GM04503 (cell line): ENCODE results near the gene KRT78.
"Not testable (repeated sequence)": the region's sequence is repeated elsewhere in the genome, so short reads cannot be mapped to it uniquely, and the experiment has no call there.

Source experiments
- DNase-seq: peaks from one replicate; pipeline ENCODE4 v3.0.0-alpha.2; 2012; ENCODE audit warnings: low read depth

KRT78 gene

DNA sequence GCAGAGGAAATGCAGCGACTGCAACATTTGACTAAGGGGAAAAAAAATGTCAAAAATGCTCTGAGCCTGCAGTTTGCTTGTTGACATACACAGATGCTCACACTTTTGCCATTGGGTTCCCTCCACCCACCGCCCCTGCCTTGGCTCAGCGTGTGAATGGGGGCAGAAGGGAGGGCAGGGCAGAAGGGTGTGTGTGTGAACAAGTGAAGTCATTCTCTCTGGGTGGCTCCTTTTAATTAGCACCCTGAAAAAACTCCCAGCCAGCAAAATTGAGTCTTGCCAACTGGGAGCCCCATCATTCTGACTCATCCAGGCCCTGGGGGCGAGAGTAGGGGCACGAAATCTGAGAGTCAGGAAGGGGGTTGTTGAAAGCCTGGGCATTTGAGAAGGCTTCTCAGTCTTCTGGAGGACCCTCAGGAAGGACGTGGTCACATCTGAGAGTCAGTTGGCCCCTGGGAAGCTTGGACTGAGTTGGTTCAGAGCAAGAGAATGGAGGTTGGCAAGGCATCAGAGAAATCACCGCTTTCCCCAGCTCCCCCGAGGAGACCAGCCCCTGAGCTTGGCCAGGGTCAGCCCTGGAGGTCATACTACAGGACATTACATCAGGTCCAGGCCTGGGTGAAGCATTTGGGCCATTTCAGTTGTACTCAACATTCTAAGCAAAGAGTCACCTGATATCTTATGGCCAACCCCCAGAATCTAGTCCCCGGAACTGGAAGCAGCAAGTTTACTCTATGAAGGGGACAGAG lies 22.7 kb upstream of the KRT78 start:
- peak; percentile 83 for DNase-seq

DNA sequence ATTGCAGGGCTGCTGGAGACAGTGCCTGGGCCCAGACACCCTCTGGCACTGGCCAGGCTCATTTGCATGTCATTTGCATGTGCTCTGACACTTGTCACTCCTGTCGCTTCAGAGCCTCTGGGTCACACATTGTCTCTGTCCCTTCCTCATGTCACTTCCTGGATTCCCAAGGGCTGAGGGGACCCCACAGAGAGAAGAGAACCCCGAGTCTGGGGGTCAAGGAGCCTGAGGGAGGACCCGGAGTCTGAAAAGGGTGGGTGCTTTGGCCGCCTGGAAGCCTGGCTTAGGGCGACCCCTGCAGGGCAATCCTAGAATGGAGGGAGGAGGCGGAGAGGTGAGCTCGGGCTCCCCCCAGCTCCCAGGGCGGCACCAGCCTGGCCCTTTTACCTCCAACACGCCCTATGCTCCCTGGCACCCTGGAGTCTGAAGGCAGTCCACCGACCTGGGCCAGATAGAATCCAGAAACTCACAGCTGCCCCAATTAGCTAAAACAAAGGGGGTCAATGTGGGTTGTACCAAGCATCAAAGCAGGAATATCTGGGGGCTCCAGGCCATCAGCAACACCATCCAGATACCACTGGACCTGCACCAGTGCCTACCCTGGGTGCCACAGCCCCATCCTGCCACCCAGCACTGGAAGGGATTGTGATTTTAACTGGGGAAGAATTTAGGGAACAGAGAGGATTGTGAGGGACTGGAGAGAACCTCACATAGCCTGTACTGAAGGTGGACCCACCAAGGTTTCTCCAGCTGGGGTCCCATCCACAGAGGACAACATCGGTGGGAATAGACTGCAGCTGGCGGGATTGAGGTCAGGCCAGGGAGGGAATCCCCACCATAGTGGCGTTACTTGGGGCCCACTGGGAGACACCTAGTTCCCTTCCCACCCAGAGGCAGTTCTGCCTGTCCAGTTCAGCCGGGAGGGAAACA lies 21.8 kb upstream of the KRT78 start:
- no peak for DNase-seq

DNA sequence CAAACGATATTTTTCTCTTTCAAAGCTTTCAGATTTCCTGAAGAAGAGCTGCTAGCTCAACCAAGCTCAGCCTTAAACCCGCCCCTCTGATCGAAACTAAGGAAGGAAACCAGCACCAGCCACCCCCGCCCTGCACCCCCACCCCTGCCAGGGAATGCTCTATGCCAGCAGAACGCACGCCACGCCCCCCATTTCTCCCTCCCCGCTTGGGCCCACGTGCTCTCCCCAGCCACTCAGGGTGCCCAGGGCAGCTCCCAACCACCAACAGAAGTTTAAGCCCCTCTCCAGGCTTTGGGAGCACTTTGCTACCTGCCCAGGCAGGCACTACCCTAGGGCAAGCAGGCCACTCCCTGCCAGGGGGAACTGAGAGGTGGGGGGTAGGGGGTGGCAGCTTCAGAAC lies 18.8 kb upstream of the KRT78 start:
- no peak for DNase-seq

DNA sequence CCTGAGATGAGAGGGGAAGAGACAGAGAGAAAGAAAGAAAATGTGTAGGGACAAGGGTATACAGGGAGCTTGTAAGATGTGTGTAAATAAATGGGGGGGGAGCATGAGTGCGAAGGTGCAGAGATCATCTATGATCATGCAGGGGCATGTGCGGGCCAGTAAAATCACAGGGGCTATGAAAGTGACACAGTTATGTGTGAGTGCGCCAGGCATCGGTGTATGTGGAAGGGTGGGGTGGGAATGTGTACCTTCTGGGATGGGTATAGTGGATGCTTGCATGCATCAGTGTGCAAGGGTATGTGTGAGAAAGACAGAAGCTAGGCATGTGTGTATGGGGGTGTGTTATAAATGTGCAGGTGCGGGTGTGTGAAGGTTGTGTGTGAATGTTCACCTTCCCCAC lies 18.4 kb upstream of the KRT78 start:
- no peak for DNase-seq

DNA sequence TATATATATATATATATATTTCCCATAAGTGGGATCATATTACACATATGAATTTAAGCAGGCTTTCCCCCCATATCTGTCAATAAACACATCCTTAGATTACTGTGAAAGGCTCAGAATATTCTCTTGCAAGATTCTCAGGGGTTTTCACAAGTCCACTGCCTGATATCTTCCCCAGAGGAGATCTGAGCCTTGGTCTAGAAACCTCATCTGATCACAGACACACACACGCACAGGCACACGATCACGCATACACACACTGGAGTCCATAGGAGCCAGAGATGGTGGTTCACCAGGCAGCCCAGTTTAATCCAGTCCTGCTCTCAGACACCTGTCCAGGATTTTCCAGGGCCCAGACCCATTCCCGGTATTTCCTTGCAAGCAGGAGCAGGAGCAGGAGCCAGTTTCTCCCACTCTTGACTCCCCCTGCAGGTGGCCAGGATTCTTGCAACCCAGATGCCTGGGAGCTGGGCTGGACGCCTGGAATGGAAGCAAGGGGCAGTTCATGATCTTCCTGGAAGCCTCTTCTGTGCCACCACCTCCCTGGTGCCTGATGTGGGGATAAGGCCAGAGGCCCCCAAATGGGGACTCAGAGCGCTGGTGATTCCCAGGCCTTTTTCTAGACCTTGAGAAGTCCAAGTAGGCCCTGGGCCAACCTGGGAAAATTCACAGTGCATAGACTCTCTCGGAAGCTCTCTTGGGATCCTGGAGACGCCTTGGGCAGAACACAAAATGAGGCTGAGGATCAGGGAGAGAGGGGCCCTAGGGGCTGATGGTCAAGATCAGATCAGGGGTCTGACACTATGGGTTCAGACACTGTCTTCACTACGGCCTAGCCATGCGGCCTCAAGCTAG lies 16.5 kb upstream of the KRT78 start:
- DNase-seq: no peak

DNA sequence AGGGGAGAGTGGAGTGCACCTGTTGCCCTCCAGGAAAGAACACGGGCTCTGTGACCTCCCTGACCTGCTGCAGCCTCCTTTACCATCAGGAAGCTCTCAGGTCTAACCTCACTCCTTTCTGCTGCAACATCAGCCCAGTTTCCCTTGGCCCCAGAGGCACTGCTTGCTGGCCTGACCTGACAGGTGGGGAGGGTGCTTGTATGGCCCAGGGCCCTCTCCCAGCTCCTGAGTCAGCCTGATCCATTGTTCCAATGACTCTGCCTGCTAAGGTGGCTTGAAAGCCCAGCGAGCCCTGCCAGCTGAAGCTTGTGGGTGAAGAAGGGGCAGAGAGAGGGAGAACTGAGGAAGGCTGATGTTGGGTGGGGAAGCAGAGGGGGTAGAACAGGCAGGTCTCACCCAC lies 13.2 kb upstream of the KRT78 start:
- DNase-seq: no peak

DNA sequence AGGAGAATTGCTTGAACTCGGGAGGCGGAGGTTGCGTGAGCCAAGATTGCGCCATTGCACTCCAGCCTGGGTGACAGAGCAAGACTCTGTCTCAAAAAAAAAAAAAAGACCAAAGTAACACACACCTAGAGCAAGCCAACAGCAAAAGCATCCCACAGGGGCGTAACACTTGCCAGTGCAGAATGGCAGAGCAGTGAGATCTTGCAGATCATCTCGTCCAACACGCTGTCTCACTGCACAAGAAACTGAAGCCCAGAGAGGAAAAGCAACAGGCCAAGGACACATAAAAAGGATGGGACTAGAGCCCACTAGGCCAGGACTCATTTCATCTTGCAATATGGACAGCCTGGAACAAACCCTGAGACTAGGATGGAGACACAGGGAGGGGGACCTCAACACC lies 12.7 kb upstream of the KRT78 start:
- DNase-seq: no peak

DNA sequence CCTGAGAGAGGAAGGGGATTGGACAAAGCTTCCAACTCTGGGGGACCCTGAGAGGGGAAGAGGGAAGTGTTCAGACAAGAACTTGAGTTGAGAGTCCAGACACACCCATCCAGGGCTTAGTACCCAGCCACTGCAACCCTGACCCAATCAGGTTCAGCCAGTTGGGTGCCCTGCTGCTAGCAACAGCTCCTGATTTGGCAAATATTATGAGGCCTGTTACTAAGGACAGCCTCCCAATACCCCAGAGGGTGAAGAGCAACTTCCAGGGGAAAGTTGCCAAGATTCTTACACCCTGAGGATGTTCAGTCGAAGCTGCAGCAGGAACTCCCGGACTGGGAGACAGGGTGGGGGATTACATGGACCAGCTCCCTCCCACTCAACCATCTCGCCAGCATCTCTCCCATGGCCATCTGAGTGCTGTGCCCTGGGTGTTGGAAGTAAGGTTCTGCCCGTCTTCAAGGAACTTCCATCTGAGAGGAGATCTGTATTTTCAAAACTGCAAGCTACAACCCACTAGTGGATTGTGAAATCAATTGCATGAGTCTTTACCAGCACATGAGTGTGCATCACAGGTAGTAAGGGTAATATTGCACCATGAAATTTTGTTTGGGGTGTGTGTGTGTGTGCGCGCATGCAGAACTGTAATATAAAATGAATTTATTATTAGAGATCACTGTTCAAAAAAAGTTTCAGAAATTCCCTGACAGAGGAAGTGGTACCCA lies 11.5 kb upstream of the KRT78 start:
- DNase-seq: peak; percentile 58

DNA sequence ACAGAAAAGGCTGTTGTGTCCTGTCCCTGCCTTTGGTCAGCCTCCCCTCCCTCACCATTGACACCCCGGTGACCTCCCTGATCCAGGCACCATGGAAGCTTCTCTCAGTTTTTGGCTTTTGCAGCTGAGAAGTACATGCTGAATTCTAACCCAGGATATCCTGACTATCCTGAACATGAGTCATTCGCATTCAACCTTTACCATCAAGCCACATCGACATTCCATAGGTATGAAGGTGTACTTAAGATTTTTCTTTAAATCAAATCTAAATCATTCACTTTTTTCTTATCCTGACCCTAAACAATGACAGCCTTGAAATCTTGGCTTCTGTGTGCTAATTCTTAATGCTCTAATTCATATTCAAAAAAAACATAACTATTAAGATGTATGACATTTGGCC lies 8.7 kb upstream of the KRT78 start:
- no peak for DNase-seq

DNA sequence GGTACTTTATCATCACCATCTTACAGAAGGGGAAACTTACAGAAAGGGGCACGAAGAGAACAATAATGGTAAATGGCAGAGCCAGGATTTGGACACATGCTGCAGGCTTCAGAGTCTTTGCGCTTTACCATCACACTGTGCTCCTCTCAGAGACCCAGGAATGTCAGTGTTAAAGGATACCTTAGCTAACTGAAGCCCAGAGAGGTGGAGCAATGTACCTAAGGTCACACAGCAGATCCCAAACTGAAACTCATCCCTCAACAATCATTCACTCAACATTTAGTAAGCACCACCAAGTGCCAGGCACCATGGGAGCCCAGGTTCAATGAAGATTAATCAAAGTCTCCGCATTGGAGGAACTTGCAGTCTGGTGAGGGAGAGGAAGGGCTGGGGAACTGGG lies 8.0 kb upstream of the KRT78 start:
- no peak for DNase-seq

DNA sequence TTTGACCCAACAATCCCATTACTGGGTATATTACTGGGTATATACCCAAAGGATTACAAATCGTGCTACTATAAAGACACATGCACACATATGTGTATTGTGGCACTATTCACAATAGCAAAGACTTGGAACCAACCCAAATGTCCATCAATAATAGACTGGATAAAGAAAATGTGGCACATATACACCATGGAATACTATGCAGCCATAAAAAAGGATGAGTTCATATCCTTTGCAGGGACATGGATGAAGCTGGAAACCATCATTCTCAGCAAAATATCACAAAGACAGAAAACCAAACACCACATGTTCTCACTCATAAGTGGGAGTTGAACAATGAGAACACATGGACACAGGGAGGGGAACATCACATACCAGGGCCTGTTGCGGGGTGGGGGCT lies 7.3 kb upstream of the KRT78 start:
- not testable (repeated sequence) for DNase-seq

DNA sequence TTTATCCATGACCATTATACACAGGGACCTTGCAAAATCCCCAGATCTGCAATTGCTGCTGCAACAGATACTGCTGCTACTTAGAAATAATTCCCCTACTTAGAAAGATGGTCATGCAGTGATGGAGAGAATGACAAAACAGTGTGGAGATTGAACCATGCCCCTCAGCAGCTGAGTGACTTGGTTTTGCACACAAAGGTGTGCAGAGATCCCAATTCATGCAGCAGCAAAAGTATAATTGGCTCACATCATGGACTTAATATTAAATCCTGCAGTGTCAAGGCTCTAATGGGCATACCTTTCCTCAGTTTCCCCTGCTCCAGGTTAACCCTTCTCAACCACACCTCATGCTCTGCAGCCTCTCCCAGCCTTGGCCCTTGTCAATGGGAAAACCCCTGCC lies 3.0 kb upstream of the KRT78 start:
- no peak for DNase-seq

DNA sequence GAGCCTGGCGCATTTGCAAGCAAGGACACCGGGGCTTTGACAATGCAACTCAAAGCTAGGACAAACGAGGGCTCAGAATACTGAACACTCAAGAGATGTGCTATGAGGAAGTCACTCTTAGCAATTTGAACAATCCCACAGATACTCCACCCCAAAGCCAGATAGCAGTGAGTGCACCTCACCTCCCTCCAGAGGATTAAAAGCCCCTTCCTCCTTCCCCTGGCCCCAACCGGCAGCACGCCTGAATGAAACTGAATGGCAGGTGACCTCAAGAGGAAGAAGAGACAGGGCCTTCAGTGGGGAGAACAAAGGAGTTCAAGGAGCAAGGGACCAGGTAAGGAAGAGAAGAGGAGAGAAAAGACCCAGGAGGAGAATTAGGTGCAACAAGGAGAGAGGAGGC lies 1.9 kb upstream of the KRT78 start:
- no peak for DNase-seq

DNA sequence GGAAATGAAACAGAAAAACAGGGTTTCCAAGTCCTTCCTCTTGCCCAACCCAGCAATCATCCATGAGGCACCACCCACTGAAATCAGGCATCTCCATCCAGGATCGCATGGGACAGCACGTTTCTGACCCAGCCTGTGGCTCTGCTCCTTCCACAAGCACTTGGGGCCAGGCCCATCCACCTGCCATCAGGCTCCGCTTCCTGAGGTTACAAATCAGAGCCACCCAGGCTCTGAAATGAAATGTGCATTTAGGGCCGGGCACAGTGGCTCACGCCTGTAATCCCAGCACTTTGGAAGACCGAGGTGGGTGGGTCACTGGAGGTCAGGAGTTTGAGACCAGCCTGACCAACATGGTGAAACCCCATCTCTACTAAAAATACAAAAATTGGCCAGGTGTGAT lies 717 bp upstream of the KRT78 start:
- DNase-seq: no peak

DNA sequence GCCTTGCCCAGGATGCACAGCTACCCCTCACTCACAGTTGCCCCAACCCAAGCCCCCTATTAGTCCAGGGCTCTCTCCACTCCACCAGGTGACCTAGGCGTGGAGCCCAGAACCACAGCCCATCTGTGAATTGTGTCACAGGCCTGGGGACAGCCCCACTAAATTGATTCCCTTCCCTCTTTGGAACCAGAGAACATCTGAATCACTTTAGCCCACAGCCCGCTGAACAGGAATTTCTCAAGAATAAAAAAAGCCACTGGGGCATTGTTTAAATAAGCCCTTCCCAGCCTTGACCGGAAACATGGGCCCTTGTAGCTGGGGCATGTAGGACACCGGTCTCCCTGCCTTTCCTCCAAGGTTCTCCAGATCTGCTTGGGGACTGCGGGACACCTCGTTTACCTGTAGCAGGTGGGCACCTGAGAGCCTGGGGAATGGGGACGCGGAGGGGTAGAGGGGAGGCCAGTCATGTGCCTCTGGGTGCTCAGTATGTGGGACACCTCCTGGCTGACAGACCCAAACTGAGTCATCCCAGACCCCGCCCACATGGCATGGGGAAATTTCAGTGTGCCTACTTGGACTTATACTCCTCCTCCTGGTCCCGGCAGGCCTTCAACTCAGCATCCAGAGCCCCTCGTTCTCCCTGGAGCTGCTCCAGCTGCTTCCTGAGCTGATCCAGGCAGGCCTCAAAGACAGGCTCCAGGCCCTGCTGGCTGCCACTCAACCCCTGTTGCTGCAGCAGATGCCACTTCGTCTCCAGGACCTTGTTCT lies 1.3 kb downstream of the KRT78 start:
- no peak for DNase-seq

DNA sequence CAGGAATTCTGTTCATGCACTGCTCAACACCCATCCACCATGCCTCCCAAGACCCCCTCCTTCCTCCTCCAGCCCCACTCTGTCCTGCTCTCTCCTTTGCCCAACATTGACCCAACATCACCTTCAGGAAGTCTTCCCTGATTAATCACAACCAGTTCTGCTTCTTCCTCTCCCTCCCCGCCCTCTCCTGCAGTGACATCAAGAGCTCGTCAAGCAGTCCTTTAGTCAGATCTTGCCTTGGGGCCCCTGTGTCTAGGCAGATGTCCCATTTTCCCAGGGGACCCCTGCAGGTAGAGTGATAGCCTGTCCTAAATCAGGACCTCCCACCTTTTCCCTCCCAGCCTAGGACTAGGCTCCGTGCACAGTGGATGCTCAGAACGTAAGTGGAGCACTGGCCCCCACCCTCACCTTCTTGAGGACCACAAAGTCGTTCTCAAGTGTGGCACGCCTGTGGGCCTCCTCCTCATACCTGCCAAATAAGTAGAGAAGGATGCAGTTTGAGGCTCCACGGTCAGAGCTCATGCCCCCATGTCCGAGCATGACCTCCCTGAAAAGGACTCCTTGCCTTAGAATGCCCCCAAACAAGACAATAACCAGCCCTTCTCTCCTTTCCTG lies 2.3 kb downstream of the KRT78 start:
- DNase-seq: no peak

DNA sequence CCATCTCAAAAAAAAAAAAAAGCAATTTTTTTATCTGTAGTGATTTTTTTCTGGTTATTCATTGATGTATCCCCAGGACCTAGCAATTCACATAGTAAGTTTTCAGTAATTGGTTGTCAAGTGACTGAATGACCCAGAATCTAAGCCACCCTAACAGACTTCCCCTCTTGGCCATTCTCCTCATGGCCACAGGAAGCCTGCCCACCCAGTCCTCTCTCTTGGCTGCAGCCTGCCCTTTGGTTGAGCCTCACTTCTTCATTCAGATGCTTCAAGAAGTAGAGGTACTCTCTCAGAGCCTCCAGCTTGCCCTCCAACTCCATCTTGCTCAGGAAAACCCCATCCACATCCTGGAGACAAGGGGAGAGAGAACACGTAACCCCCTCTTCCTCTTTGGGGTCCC lies 2.8 kb downstream of the KRT78 start:
- DNase-seq: no peak

DNA sequence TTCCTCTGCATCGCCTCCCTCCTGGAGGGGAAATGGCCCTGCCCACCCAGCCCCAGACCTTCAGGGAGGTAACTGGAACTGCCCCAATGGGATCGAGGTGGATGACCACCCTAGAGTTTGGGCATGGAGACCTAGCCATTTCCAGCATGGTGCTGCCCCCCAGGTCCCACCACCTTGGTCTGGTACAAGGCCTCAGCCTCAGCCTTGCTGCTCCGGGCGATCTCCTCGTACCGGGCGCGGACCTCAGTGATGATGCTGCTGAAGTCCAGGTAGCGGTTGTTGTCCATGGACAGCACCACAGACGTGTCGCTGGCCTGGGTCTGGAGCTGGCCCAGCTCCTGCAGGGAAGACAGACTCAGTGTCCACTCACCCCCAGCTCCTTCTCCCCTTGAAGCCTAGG lies 4.4 kb downstream of the KRT78 start:
- no peak for DNase-seq

DNA sequence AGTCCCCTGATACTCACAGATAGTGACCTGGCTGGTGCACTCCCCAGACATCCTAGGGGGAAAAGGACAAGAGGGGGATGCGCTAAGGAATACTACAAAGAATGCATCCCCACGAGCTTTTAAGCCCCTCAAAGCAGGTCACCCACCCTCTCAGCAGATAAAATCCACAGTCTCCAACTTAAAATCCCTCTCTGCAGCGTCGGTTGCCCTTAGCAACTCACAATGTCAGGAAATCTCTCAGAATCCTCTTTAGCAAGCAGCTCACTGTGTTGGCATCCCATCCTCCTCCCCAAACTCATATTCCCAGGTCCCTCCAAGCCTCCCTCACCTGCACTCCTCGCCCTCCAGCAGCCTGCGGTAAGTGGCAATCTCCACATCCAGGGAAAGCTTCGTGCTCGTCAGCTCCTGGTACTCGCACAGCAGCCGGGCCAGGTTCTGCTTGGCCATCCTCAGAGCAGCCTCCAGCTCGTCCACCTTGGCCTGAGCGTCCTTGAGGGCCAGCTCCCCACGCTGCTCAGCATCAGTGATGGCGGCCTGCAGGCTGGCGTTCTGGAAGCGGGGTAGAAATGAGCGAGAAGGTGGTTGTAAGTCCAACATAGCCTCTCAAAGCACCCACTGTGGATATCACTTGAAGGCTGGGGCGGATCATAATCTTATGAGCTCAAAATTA lies 9.2 kb downstream of the KRT78 start:
- no peak for DNase-seq
